Liver (tissue), 3 donors: ENCODE data around the gene SLC24A3.

Experiments
- EGR1 ChIP-seq, 2 donors: IDR thresholded peaks; 2 replicates each; pipeline ENCODE4 v1.6.1; 2016 to 2018; ENCODE audit warnings: antibody characterized with exemption in 2 of 2, low read depth in 2 of 2
- GABPA ChIP-seq, 2 donors: IDR thresholded peaks in 1 of 2; conservative IDR thresholded peaks in 1 of 2; 2 replicates each; pipeline ENCODE4 v1.6.1; 2016; ENCODE audit warnings: antibody characterized with exemption in 2 of 2, mild to moderate bottlenecking in 1 of 2, moderate library complexity in 1 of 2
- HNF4A ChIP-seq, 2 donors: conservative IDR thresholded peaks; 2 replicates each; pipeline ENCODE4 v1.6.1; 2016; ENCODE audit warnings: antibody characterized with exemption in 2 of 2, mild to moderate bottlenecking in 2 of 2
- JUND ChIP-seq, 2 donors: IDR thresholded peaks; 2 replicates each; pipeline ENCODE4 v1.6.1; 2016; ENCODE audit warnings: antibody characterized with exemption in 2 of 2
- RAD21 ChIP-seq, 2 donors: IDR thresholded peaks; 2 replicates each; pipeline ENCODE4 v1.6.1; 2016; ENCODE audit warnings: antibody characterized with exemption in 2 of 2, mild to moderate bottlenecking in 2 of 2
- TAF1 ChIP-seq: conservative IDR thresholded peaks from 2 replicates; pipeline ENCODE4 v1.6.1; 2016; ENCODE audit warnings: antibody characterized with exemption, mild to moderate bottlenecking
- YY1 ChIP-seq: IDR thresholded peaks from 2 replicates; pipeline ENCODE4 v1.6.1; 2016; ENCODE audit warnings: antibody characterized with exemption, mild to moderate bottlenecking
- TF ChIP-seq, protein P1 (sequence below): fragments of 150-350 bp; IDR thresholded peaks from 2 replicates; pipeline ENCODE4 v1.5.1; 2017; ENCODE audit warnings: improper control_type of control experiment, low read depth, low read length; ENCODE audit not compliant: missing input control
- TF ChIP-seq, protein P2 (sequence below): IDR thresholded peaks from 2 replicates; pipeline ENCODE4 v1.6.1; 2016; ENCODE audit warnings: antibody characterized with exemption, mild to moderate bottlenecking
- TF ChIP-seq, protein P3 (sequence below): IDR thresholded peaks from 2 replicates; pipeline ENCODE4 v1.6.1; 2016; ENCODE audit warnings: antibody characterized with exemption
- donor health status: healthy.
- donor health status: healthy.

DNA sequence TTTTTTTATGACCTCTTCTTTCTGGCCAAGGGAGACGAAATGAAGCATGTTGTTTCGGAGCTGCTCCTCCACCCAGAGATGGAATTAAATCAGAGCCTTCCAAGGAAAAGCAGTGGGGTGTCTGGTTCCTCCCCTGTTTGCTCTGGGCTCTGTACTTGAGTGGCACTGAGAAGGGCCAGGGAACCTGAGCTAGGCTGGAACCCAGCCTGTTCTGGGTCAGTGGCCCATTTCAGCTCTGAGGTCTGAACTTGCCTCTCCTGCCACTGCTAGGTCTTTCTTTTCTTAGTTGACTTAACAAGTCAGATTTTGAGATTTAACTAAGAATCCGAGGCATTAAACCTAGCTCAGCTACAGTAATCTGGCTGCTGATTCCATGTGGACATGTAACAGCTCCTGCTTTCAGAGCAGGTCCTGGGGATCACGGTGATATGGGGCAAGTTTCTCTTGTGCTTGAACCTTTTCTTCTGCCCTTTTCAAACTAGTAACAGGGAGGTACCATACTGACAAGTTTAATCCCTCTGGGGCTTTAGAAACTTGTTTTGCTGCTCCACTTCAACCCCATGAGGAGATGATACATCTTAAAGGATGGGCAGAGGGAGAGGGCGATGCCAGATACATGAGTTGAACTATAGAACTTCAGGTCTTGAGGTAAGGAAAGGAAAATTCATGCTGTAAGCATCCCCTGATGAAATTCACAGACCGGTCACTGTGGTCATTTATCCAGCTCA lies 101.1 kb downstream of the SLC24A3 start:
- TF ChIP-seq RAD21 (IDR thresholded peaks at IDR 0.05) (no peak), EGR1 (IDR thresholded peaks at IDR 0.05; ENCODE audit: low read depth in 2 of 2) (no peak), JUND (IDR thresholded peaks at IDR 0.05) (no peak), YY1 (no peak), TAF1 (no peak), GABPA (IDR thresholded peaks at IDR 0.05 in 1 of 2, conservative IDR thresholded peaks at IDR 0.05 in 1 of 2) (no peak), HNF4A (conservative IDR thresholded peaks at IDR 0.05) (no peak)
- TF ChIP-seq, protein P1, sequence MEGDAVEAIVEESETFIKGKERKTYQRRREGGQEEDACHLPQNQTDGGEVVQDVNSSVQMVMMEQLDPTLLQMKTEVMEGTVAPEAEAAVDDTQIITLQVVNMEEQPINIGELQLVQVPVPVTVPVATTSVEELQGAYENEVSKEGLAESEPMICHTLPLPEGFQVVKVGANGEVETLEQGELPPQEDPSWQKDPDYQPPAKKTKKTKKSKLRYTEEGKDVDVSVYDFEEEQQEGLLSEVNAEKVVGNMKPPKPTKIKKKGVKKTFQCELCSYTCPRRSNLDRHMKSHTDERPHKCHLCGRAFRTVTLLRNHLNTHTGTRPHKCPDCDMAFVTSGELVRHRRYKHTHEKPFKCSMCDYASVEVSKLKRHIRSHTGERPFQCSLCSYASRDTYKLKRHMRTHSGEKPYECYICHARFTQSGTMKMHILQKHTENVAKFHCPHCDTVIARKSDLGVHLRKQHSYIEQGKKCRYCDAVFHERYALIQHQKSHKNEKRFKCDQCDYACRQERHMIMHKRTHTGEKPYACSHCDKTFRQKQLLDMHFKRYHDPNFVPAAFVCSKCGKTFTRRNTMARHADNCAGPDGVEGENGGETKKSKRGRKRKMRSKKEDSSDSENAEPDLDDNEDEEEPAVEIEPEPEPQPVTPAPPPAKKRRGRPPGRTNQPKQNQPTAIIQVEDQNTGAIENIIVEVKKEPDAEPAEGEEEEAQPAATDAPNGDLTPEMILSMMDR, result no peak
- TF ChIP-seq, protein P2, sequence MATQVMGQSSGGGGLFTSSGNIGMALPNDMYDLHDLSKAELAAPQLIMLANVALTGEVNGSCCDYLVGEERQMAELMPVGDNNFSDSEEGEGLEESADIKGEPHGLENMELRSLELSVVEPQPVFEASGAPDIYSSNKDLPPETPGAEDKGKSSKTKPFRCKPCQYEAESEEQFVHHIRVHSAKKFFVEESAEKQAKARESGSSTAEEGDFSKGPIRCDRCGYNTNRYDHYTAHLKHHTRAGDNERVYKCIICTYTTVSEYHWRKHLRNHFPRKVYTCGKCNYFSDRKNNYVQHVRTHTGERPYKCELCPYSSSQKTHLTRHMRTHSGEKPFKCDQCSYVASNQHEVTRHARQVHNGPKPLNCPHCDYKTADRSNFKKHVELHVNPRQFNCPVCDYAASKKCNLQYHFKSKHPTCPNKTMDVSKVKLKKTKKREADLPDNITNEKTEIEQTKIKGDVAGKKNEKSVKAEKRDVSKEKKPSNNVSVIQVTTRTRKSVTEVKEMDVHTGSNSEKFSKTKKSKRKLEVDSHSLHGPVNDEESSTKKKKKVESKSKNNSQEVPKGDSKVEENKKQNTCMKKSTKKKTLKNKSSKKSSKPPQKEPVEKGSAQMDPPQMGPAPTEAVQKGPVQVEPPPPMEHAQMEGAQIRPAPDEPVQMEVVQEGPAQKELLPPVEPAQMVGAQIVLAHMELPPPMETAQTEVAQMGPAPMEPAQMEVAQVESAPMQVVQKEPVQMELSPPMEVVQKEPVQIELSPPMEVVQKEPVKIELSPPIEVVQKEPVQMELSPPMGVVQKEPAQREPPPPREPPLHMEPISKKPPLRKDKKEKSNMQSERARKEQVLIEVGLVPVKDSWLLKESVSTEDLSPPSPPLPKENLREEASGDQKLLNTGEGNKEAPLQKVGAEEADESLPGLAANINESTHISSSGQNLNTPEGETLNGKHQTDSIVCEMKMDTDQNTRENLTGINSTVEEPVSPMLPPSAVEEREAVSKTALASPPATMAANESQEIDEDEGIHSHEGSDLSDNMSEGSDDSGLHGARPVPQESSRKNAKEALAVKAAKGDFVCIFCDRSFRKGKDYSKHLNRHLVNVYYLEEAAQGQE, result no peak
- TF ChIP-seq, protein P3, sequence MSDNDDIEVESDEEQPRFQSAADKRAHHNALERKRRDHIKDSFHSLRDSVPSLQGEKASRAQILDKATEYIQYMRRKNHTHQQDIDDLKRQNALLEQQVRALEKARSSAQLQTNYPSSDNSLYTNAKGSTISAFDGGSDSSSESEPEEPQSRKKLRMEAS, result no peak
